GM12873 (cell line): ENCODE data around the gene TFF1.

Experiments used
- TF ChIP-seq, protein P1 (sequence below): IDR thresholded peaks from 2 replicates; pipeline ENCODE4 v1.5.1; 2012; ENCODE audit warnings: low read depth, mild to moderate bottlenecking, moderate library complexity, low read length, control low read depth; ENCODE audit not compliant: insufficient read depth; ENCODE audit errors: missing control alignments

Gene TFF1

GRCh38 chr21:42319851-42320572 is 46.3 kb downstream of the TFF1 start:
- TF ChIP-seq, protein P1, sequence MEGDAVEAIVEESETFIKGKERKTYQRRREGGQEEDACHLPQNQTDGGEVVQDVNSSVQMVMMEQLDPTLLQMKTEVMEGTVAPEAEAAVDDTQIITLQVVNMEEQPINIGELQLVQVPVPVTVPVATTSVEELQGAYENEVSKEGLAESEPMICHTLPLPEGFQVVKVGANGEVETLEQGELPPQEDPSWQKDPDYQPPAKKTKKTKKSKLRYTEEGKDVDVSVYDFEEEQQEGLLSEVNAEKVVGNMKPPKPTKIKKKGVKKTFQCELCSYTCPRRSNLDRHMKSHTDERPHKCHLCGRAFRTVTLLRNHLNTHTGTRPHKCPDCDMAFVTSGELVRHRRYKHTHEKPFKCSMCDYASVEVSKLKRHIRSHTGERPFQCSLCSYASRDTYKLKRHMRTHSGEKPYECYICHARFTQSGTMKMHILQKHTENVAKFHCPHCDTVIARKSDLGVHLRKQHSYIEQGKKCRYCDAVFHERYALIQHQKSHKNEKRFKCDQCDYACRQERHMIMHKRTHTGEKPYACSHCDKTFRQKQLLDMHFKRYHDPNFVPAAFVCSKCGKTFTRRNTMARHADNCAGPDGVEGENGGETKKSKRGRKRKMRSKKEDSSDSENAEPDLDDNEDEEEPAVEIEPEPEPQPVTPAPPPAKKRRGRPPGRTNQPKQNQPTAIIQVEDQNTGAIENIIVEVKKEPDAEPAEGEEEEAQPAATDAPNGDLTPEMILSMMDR, result peak; percentile 6

- TF ChIP-seq, protein P1, result no peak
These were observed 47.0 kb downstream of the TFF1 start for GRCh38 chr21:42319376-42319775.

DNA sequence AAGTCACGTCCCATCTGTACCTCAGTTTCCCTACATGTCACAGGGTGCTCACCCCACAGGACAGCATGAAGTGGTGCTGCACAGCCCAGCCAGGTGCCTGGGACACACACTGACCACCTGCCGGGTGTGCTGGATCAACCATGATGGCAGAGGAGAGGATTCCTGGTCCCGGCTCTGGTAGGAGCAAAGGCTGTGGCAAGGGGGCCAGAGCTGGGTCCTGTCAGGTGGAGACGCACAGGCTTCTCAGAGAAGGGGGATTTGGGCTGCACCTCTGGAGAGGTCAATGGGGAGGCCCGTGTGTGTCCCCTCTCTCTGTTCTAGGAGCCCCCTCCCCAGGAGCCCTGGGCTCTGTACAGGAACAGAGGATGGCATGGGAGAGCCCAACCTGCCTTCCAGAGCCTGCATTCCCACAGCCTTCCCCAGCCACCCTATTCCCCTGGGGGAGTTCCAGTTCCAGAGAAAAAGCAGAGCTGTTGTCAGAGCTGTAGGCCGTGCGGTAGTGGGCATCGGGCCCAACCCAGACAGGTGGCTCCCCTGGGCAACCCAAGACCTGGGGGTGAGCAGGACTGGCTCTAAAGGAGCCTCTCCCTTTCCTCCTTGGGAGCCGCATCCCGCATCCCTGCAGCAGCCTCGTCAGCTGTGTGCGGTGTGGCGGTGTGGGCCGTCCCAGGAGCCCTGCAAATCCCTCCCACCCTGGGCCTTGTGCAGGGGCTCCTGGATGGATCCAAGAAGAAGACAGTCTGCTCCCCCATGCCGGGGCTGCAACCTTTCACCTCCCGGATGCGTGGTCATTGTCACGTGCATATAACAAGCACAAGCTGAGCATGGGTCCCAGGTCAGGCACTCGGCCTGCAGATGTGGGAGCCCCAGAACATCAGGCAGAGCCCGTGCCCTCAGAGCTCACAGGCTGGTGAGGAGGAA is 48.2 kb downstream of the TFF1 start:
- TF ChIP-seq, protein P1, result no peak

DNA sequence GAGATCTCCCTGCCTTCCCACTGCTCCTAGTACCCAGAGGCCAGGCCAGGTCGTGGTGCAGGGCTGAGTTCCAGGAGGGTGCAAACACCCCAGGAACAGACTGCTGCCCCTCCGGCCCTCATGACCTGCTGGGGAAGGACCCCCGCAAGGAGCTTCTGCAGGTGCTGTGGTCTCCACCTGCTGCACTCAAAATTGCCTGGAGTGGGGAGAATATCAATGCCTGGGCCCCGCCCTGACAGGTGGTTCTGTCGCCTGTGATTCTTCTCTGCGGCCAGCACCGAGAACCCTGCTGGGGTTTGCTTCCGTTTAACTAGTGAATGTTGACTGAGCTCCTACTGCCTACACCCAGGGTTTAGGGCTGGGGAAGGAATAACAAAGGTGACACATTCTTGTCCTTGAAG is 49.0 kb downstream of the TFF1 start:
- TF ChIP-seq, protein P1, result no peak

GRCh38 chr21:42316891-42317290 is 49.4 kb downstream of the TFF1 start:
- TF ChIP-seq, protein P1, result no peak

GRCh38 chr21:42315296-42315891 is 50.9 kb downstream of the TFF1 start, which contains the start of gene TFF3:
TSS of gene TFF3 (minus strand) at chr21:42315409. CDS start at chr21:42315374, 35 bp downstream.
- TF ChIP-seq, protein P1, result no peak

GRCh38 chr21:42314616-42315295 is 51.6 kb downstream of the TFF1 start:
- TF ChIP-seq, protein P1, result no peak
